ENCODE results near the gene CHRM5. TPM values are rescaled to one million over a fixed set of nuclear protein-coding genes. Genes with fewer than 3 reads are reported as not detected.

Gene CHRM5
- total and polyA plus RNA-seq, 4 donors = not detected

DNA sequence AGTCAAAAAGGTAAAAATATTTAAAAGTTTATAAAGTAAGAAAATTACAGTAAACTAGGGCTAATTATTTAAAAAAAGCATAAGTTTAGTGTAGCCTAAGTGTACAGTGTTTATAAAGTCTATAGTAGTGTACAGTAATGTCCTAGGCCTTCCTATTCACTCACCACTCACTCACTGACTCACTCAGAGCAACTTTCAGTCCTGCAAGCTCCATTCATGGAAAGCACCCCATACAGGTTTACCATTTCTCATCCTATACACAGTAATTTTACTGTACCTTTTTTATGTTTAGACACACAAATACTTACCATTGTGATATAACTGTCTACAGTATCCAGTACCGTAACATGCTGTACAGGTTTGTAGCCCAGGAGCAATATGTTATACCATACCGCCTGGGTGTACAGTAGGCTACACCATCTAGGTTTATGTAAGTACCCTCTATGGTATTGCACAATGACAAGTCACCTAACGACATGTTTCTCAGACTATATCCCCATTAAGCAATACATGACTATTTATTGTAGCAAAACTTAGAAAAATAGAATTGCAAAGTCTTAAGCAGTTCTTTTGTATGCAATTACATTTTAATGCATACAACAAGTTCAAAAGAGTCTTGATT lies 51.2 kb downstream of the CHRM5 start:
- no peak for ATAC-seq (ENCODE audit: low FRiP score)

DNA sequence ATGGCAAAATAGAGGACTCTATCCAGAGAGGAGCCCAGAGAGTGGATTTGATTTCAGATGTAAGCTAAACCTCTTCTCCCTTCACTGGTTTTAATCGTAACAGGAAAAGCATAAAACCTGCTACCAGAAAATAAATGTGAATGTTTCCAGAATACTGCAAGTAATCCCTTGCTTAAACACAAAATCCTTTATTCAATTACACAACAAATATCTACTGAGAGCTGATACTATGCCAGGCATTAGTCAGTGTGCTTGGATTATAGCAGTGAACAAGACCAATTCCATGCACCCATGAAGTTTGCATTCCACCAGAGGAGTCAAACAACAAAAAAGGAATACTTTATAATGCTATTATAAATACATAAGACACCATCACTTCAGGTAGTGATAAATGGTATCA lies 55.6 kb downstream of the CHRM5 start:
- no peak for ATAC-seq (ENCODE audit: low FRiP score)
- WGBS, 2 donors = 79 to 81% methylated on average over 1 of the region's 1 CpG

More for the DNA sequence above, 51.2 kb downstream of the CHRM5 start:
- Histone ChIP-seq H3K27ac (ENCODE audit: low read depth in 1 of 2, low read length in 2 of 2) (no peak overlapping the region), H3K27me3 (ENCODE audit: control insufficient read depth in 1 of 2, insufficient read depth in 2 of 2, low read length in 1 of 2) (no peaks in the 10 kb centered on the region), H3K4me1 (ENCODE audit: control insufficient read depth in 1 of 2, insufficient read depth in 2 of 2, low read length in 2 of 2) (no peaks in the 10 kb centered on the region), H3K9me3 (ENCODE audit: control insufficient read depth, low read length) (no peaks in the 10 kb centered on the region), H3K36me3 (ENCODE audit: control insufficient read depth in 1 of 2, insufficient read depth in 2 of 2, low read length in 1 of 2) (no peaks in the 10 kb centered on the region), H3K4me3 (ENCODE audit: low read length in 2 of 2) (no peak overlapping the region)
- WGBS, 2 donors = 95 to 96% methylated on average over 3 of the region's 3 CpGs
- DNase-seq = no peak
- intact Hi-C loops (cut with DNase I) = no loop called here

DNA sequence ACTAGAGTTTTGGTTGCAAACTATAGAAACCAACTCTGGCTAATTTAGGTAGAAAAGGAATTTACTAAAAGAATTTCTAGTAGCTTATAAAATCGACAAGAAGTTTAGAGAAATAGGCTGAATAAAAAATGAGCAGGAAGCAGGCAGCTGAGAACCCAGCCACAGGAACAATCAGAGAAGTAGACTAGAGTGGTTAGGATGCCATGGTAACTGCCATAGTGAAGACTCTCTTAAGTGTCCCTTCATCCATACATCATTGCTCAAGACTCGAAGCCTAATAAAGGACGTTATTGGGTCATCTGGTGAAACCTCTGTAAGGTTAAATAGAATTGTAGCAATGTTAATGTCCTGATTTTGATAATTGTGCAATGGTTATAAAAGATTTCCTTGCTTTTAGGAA lies 57.0 kb downstream of the CHRM5 start:
- ATAC-seq (ENCODE audit: low FRiP score) (no peak), DNase-seq (no peak)
- Histone ChIP-seq H3K36me3 (ENCODE audit: control insufficient read depth in 1 of 2, insufficient read depth in 2 of 2, low read length in 1 of 2) (no peaks in the 10 kb centered on the region), H3K4me1 (ENCODE audit: control insufficient read depth in 1 of 2, insufficient read depth in 2 of 2, low read length in 2 of 2) (no peaks in the 10 kb centered on the region), H3K9me3 (ENCODE audit: control insufficient read depth, low read length) (no peaks in the 10 kb centered on the region), H3K4me3 (ENCODE audit: low read length in 2 of 2) (no peak overlapping the region), H3K27ac (ENCODE audit: low read depth in 1 of 2, low read length in 2 of 2) (no peak overlapping the region), H3K27me3 (ENCODE audit: control insufficient read depth in 1 of 2, insufficient read depth in 2 of 2, low read length in 1 of 2) (no peaks in the 10 kb centered on the region)
- 82% methylated on average over 3 of the region's 3 CpGs for WGBS, 2 donors
- intact Hi-C loops (cut with DNase I) = no loop called here

More for the DNA sequence above, 55.6 kb downstream of the CHRM5 start:
- DNase-seq = no peak
- Histone ChIP-seq H3K27me3 (ENCODE audit: control insufficient read depth in 1 of 2, insufficient read depth in 2 of 2, low read length in 1 of 2) (no peaks in the 10 kb centered on the region), H3K36me3 (ENCODE audit: control insufficient read depth in 1 of 2, insufficient read depth in 2 of 2, low read length in 1 of 2) (no peaks in the 10 kb centered on the region), H3K4me3 (ENCODE audit: low read length in 2 of 2) (no peak overlapping the region), H3K4me1 (ENCODE audit: control insufficient read depth in 1 of 2, insufficient read depth in 2 of 2, low read length in 2 of 2) (no peaks in the 10 kb centered on the region), H3K27ac (ENCODE audit: low read depth in 1 of 2, low read length in 2 of 2) (no peak overlapping the region), H3K9me3 (ENCODE audit: control insufficient read depth, low read length) (no peaks in the 10 kb centered on the region)
- intact Hi-C loops (cut with DNase I) = no loop called here

DNA sequence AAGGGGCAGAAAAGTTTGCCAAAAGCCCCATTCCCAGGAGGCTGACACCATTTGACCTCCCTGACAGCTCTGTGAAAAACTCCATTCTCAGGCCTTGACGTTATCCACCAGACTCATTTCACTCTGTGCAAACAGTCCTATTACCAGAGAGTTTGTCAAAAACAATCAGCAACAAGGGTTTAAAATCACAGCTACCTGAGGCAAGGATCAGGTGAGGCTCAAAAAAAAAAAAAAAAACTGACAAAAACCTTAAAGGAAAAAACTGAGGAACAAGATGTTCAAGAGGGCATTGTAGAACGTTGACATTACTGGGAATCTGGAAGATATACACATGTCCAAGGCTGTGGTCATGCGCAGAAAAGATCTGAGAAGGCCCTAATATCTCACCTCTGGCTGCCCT lies 59.3 kb downstream of the CHRM5 start:
- H3K4me1 ChIP-seq (ENCODE audit: control insufficient read depth in 1 of 2, insufficient read depth in 2 of 2, low read length in 2 of 2) = no peaks in the 10 kb centered on the region
- intact Hi-C loops (cut with DNase I) = no loop called here
- H3K36me3 ChIP-seq (ENCODE audit: control insufficient read depth in 1 of 2, insufficient read depth in 2 of 2, low read length in 1 of 2) = no peaks in the 10 kb centered on the region
- H3K9me3 ChIP-seq (ENCODE audit: control insufficient read depth, low read length) = no peaks in the 10 kb centered on the region
- 58 to 61% methylated on average over 3 of the region's 3 CpGs for WGBS, 2 donors
- no peak for DNase-seq
- H3K4me3 ChIP-seq (ENCODE audit: low read length in 2 of 2) = no peak overlapping the region
- H3K27me3 ChIP-seq (ENCODE audit: control insufficient read depth in 1 of 2, insufficient read depth in 2 of 2, low read length in 1 of 2) = no peaks in the 10 kb centered on the region
- H3K27ac ChIP-seq (ENCODE audit: low read depth in 1 of 2, low read length in 2 of 2) = no peak overlapping the region
- ATAC-seq (ENCODE audit: low FRiP score) = no peak

DNA sequence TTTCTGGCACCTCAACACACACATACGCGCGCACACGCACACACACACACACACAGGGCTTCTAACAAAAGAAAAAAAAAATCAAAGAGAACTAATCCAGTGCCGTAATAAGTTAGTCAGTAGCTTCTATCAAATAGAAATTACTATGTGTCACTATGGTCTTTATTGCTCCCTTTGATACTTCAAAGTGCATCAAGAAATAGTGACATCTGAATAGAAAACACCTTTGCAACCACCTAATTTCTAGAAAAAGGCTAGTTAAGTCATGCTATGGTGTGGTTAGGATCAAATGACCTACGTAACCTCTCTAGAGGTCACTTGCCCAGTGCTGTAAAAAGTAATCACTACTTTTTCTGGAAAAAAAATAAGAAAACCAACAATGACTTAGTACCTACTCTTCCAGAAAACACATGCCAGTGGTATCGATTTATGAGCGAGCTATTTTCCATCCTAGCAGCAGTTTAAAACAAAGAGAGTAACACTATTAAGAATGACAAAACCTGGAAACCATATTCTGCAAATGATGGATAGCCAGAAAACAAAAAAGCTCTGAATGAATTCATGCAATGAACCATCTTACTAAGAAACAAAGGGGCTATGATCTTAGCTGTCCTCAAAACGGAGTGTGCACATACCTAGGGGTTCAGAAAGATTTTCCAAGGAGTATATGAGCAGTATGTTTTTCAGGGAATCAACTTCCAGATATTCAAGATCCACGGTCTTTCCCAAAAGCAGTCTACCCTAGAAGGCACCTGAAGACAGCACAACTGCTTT lies 63.9 kb downstream of the CHRM5 start:
- no peak overlapping the region for H3K4me3 ChIP-seq (ENCODE audit: low read length in 2 of 2)
- H3K27me3 ChIP-seq (ENCODE audit: control insufficient read depth in 1 of 2, insufficient read depth in 2 of 2, low read length in 1 of 2) = no peaks in the 10 kb centered on the region
- ATAC-seq (ENCODE audit: low FRiP score) (no peak), DNase-seq (no peak)
- 91 to 95% methylated on average over 10 of the region's 10 CpGs for WGBS, 2 donors
- intact Hi-C loops (cut with DNase I) = no loop called here
- peaks cover 0 to 2% of the 10 kb centered on the region in 2 donors for H3K4me1 ChIP-seq (ENCODE audit: control insufficient read depth in 1 of 2, insufficient read depth in 2 of 2, low read length in 2 of 2)
- H3K36me3 ChIP-seq (ENCODE audit: control insufficient read depth in 1 of 2, insufficient read depth in 2 of 2, low read length in 1 of 2) = no peaks in the 10 kb centered on the region
- no peaks in the 10 kb centered on the region for H3K9me3 ChIP-seq (ENCODE audit: control insufficient read depth, low read length)
- H3K27ac ChIP-seq (ENCODE audit: low read depth in 1 of 2, low read length in 2 of 2) = no peak overlapping the region

DNA sequence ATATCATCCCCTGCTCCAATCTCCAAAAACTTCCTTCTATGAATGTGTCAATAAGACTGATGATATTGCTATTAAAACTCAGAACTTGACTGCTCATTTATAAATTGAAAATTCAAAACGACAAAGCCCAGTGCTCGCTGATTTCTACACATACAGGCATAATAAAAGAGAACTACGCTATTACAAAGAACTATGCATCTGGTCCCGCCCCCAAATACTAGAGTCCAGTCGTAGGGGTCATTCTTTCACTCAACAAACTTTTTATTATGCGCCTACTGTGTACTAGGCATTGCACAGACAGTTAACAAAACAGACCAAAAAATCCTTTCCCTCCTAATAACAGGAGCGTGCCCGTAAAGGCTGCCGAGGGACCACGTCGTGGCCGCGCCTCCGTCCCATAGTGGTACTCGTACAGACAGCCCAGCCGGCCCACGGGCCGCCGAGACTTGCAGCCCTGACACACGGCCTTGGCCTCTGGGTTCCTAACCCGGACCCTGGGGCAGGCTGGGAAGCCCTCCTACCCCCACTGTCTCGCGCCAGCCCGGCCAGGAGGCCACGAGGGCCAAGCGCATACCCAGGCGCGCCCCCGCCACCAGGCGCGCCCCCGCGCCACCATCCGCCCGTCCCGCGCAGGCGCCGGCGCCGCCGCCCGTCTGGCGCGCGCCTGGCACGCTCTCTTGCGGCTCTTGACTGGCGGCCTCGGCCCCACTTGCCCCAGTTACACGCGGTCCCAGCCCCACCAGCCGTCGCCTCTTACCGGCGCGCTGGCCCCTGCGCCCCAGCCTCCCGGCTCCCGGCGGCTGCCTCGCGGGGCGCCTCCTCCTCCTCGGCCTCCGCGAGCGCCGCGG lies 70.0 kb downstream of the CHRM5 start:
- Histone ChIP-seq H3K9me3 (ENCODE audit: control insufficient read depth, low read length) (no peaks in the 10 kb centered on the region), H3K4me1 (ENCODE audit: control insufficient read depth in 1 of 2, insufficient read depth in 2 of 2, low read length in 2 of 2) (peaks cover 3 to 4% of the 10 kb centered on the region in 2 donors), H3K36me3 (ENCODE audit: control insufficient read depth in 1 of 2, insufficient read depth in 2 of 2, low read length in 1 of 2) (no peaks in the 10 kb centered on the region), H3K27ac (ENCODE audit: low read depth in 1 of 2, low read length in 2 of 2) (peak overlapping the region; percentile 94 to 98), H3K4me3 (ENCODE audit: low read length in 2 of 2) (peak overlapping the region; percentile 64 to 96), H3K27me3 (ENCODE audit: control insufficient read depth in 1 of 2, insufficient read depth in 2 of 2, low read length in 1 of 2) (no peaks in the 10 kb centered on the region)
- peak; percentile 86 to 93 for DNase-seq
- 1% methylated on average over 32 to 69 of the region's 70 CpGs for WGBS, 2 donors
- peak; percentile 94 for ATAC-seq (ENCODE audit: low FRiP score)
- intact Hi-C loops (cut with DNase I) = no loop called here

DNA sequence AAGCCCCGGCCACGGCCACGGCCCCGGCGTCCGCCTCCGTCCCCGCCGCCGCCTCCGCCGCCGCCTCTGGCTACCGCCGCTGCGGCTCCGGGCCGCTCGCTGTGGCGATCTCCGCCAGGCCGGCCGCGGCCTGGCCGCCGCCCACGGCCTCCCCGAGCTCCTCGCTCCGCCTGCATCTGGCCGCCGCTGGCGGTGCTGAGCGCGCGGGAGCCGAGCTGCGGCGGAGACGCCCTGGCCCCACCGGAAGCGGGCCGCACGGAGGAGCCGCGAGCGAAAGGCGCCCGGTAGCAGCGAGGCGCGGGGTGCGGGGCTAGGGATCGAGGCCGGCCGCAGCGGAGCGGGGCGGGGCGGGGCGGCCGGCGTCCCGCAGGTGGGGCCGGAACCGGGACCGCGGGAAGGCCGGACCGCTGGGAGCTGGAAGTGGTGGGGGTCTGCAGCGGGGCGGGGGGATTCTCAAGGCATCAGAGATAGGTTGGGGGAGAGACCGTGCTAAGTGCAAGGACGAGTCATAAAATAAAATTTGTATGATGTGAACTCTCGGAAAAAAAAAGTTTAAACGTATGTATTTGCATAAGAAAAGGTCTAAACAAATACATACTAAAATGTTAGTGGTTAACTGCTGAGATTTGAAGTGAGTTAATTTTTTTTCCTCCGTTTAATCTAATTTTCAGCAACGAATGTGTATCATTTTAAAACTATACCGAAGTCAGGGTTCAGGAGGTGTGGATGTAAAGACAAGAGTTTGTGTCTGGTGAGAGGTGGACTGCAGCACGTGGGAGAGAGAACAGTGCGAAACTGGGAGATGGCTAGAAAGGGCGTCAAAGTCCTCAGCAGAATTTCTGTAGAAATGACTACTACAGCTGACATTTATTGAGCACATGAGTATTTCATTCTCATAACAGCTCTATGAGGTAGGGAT lies 70.8 kb downstream of the CHRM5 start, which contains the start of gene AVEN:
AVEN (minus strand) TSS at position 334 of the 919 bp plus-strand sequence; CDS start at position 176, 158 bp downstream.
- Histone ChIP-seq H3K27me3 (ENCODE audit: control insufficient read depth in 1 of 2, insufficient read depth in 2 of 2, low read length in 1 of 2) (no peaks in the 10 kb centered on the region), H3K27ac (ENCODE audit: low read depth in 1 of 2, low read length in 2 of 2) (peak within 1 kb of the TSS; percentile 94 to 98), H3K36me3 (ENCODE audit: control insufficient read depth in 1 of 2, insufficient read depth in 2 of 2, low read length in 1 of 2) (no peaks in the 10 kb centered on the region), H3K4me1 (ENCODE audit: control insufficient read depth in 1 of 2, insufficient read depth in 2 of 2, low read length in 2 of 2) (peaks cover 3 to 4% of the 10 kb centered on the region in 2 donors), H3K9me3 (ENCODE audit: control insufficient read depth, low read length) (no peaks in the 10 kb centered on the region), H3K4me3 (ENCODE audit: low read length in 2 of 2) (peak within 1 kb of the TSS; percentile 64 to 96)
- peak; percentile 70 to 85 for DNase-seq
- WGBS, 2 donors = 1% methylated on average over 57 to 82 of the region's 82 CpGs
- intact Hi-C loops (cut with DNase I) = no loop called here
- peak; percentile 77 for ATAC-seq (ENCODE audit: low FRiP score)

DNA sequence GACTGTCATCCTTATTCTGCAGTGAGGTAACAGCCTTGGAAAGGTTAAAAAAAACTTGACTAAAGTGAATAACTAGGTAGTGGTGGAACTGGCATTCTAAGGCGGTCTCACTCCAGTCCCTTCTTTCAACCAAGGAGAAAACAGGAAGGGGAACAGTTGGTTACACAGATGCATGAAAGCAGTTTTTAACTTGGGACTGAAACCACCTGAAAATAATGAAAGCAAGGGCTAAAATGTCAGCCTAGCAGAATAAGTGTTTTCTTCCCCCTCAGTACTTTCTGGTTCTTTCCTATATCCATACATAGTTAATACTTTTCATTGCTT lies 71.5 kb downstream of the CHRM5 start:
- Histone ChIP-seq H3K4me3 (ENCODE audit: low read length in 2 of 2) (peak overlapping the region in 1 of 2 donors; percentile 64), H3K27me3 (ENCODE audit: control insufficient read depth in 1 of 2, insufficient read depth in 2 of 2, low read length in 1 of 2) (no peaks in the 10 kb centered on the region), H3K4me1 (ENCODE audit: control insufficient read depth in 1 of 2, insufficient read depth in 2 of 2, low read length in 2 of 2) (peaks cover 3 to 4% of the 10 kb centered on the region in 2 donors), H3K27ac (ENCODE audit: low read depth in 1 of 2, low read length in 2 of 2) (peak overlapping the region in 1 of 2 donors; percentile 98), H3K36me3 (ENCODE audit: control insufficient read depth in 1 of 2, insufficient read depth in 2 of 2, low read length in 1 of 2) (no peaks in the 10 kb centered on the region), H3K9me3 (ENCODE audit: control insufficient read depth, low read length) (no peaks in the 10 kb centered on the region)
- ATAC-seq (ENCODE audit: low FRiP score) (no peak), DNase-seq (no peak)
- 36 to 59% methylated on average over 1 of the region's 1 CpG for WGBS, 2 donors
- intact Hi-C loops (cut with DNase I) = no loop called here
